Endothelial cell of umbilical vein (primary cell): ENCODE results near the gene STRN. TPM values are rescaled to one million over a fixed set of nuclear protein-coding genes. Genes with fewer than 3 reads are reported as not detected.

Source experiments
- BruUV-seq: library from RNA; stranded (reverse); fragments of 400-500 nt; replicated peaks from 2 replicates; lab custom pipeline; 2021; lab: Mats Ljungman, UMichigan
- CTCF ChIA-PET: fragments of 300-600, 350-600 bp; sonication (Branson Sonifier 250); formaldehyde crosslinking; loops from one replicate; lab custom pipeline; 2021; ENCODE audit warnings: antibody characterized with exemption, inconsistent platforms; lab: Charles Lee
- POLR2A ChIA-PET: fragments of 300-600, 350-600 bp; sonication (Branson Sonifier 250); formaldehyde crosslinking; loops from one replicate; lab custom pipeline; 2021; ENCODE audit warnings: antibody characterized with exemption, inconsistent platforms; lab: Charles Lee
- DNase-seq: peaks from one replicate; pipeline ENCODE4 v3.0.0-alpha.2; 2011; ENCODE audit warnings: low read depth, low spot score
- FAIRE-seq: peaks from 2 replicates; lab custom pipeline; 2011; peaks lifted over from hg19 to GRCh38; lab: Jason Lieb, UNC
- H2AFZ ChIP-seq: 2 replicates; pipeline ENCODE4 v1.6.0; 2012; ENCODE audit warnings: low read depth, low read length, control low read depth, inconsistent platforms
- H3K27ac ChIP-seq: 2 replicates; pipeline ENCODE4 v1.5.1; 2011; ENCODE audit warnings: low read depth, mild to moderate bottlenecking, control low read depth, low read length, moderate library complexity; ENCODE audit not compliant: insufficient read depth
- H3K27me3 ChIP-seq, 2 experiments: 2 replicates each; pipeline versions ENCODE4 v1.6.0 to v1.6.1; 2011; ENCODE audit warnings: low read length in 2 of 2, mixed read lengths in 1 of 2; ENCODE audit not compliant: control insufficient read depth in 2 of 2, insufficient read depth in 2 of 2
- H3K36me3 ChIP-seq, 2 experiments: 2 replicates in 1 of 2; 3 replicates in 1 of 2; pipeline ENCODE4 v1.5.1; 2011; ENCODE audit warnings: low read length in 2 of 2, mild to moderate bottlenecking in 1 of 2, moderate library complexity in 1 of 2; ENCODE audit not compliant: control insufficient read depth in 2 of 2, insufficient read depth in 2 of 2; ENCODE audit errors: extremely low read depth in 1 of 2
- H3K4me1 ChIP-seq: 3 replicates; pipeline ENCODE4 v1.5.1; 2011; ENCODE audit warnings: mild to moderate bottlenecking, low read length; ENCODE audit not compliant: control insufficient read depth, insufficient read depth; ENCODE audit errors: extremely low read depth
- H3K4me2 ChIP-seq: 2 replicates; pipeline ENCODE4 v1.6.1; 2011; ENCODE audit warnings: low read length, control low read depth, mixed read lengths; ENCODE audit not compliant: insufficient read depth
- H3K4me3 ChIP-seq, 3 experiments: fragments of 200-600 bp in 1 of 3; sonication (generic), shearing (Covaris generic) in 1 of 3; replicated peaks in 1 of 3; 2 replicates each; pipeline ENCODE4 v1.5.1; 2011 to 2016; ENCODE audit warnings: control low read depth in 3 of 3, low read length in 3 of 3, mild to moderate bottlenecking in 2 of 3, inconsistent platforms in 1 of 3, low read depth in 1 of 3, moderate library complexity in 1 of 3; ENCODE audit not compliant: insufficient read depth in 1 of 3
- H3K79me2 ChIP-seq: 2 replicates; pipeline ENCODE4 v1.6.0; 2012; ENCODE audit warnings: low read length, inconsistent platforms; ENCODE audit not compliant: control insufficient read depth, insufficient read depth
- H3K9ac ChIP-seq: replicated peaks from 2 replicates; pipeline ENCODE3; 2011; ENCODE audit warnings: low read length, control low read depth; ENCODE audit not compliant: insufficient read depth; ENCODE audit errors: extremely low read depth
- H3K9me1 ChIP-seq: replicated peaks from 3 replicates; pipeline ENCODE4 v1.6.0; 2011; ENCODE audit warnings: mild to moderate bottlenecking, low read length; ENCODE audit not compliant: control insufficient read depth, insufficient read depth; ENCODE audit errors: extremely low read depth
- H3K9me3 ChIP-seq: replicated peaks from 2 replicates; pipeline ENCODE4 v1.5.1; 2012; ENCODE audit warnings: low read length, inconsistent platforms; ENCODE audit not compliant: control insufficient read depth, insufficient read depth
- H4K20me1 ChIP-seq: replicated peaks from 2 replicates; pipeline ENCODE3; 2011; ENCODE audit warnings: mild to moderate bottlenecking, low read length; ENCODE audit not compliant: control insufficient read depth, insufficient read depth; ENCODE audit errors: extremely low read depth
- EZH2 ChIP-seq: IDR thresholded peaks from 2 replicates; pipeline ENCODE4 v1.6.1; 2012; ENCODE audit warnings: borderline replicate concordance, low read depth, mild to moderate bottlenecking, moderate library complexity, low read length, inconsistent platforms; ENCODE audit not compliant: severe bottlenecking
- FOS ChIP-seq: IDR thresholded peaks from 2 replicates; pipeline ENCODE4 v1.6.1; 2011; ENCODE audit warnings: mild to moderate bottlenecking, low read length, moderate library complexity, borderline replicate concordance; ENCODE audit not compliant: insufficient read depth
- GATA2 ChIP-seq: IDR thresholded peaks from 2 replicates; pipeline ENCODE4 v1.7.0; 2011; ENCODE audit warnings: low read depth, mild to moderate bottlenecking, moderate library complexity, mixed read lengths, low read length; ENCODE audit not compliant: insufficient read length, insufficient read depth
- JUN ChIP-seq: IDR thresholded peaks from 2 replicates; pipeline ENCODE4 v1.6.1; 2011; ENCODE audit warnings: borderline replicate concordance, low read depth; ENCODE audit not compliant: insufficient read length, insufficient read depth
- MYC ChIP-seq: IDR thresholded peaks from one replicate; pipeline ENCODE4 v1.6.1; 2011; ENCODE audit warnings: mild to moderate bottlenecking, low read depth, low read length
- POLR2A ChIP-seq: IDR thresholded peaks from 2 replicates; pipeline ENCODE4 v1.6.1; 2012; ENCODE audit warnings: low read depth, mild to moderate bottlenecking, control low read depth, low read length
- POLR2AphosphoS5 ChIP-seq: IDR thresholded peaks from 2 replicates; pipeline ENCODE4 v1.6.1; 2012; ENCODE audit warnings: low read depth, mild to moderate bottlenecking, control low read depth, low read length, moderate library complexity; ENCODE audit not compliant: insufficient read depth
- dilution Hi-C: fragments of 300-500 bp; cut with MboI; formaldehyde crosslinking; loops from one replicate; pipeline ENCODE4 v1.15.0; 2019; ENCODE audit warnings: low sequenced_read_pairs; ENCODE audit not compliant: extremely low pct_ligation_motif_present
- intact Hi-C: fragments of 100-400 bp; cut with micrococcal nuclease; formaldehyde crosslinking; loops from one replicate; pipeline ENCODE4 v1.10.0; 2022
- polyA plus RNA-seq, 4 experiments: library from polyadenylated mRNA; depleted of rRNA in 3 of 4; stranded (reverse) in 3 of 4; unstranded in 1 of 4; fragments of >200 nt; gene quantifications; 2 replicates each; pipeline versions ENCODE4 v1.2.1 to v1.2.3, GENCODE V29; 2011 to 2012; ENCODE audit warnings: missing spikeins in 1 of 4
- total RNA-seq: library from RNA; stranded (reverse); gene quantifications from 2 replicates; pipeline ENCODE4 v1.2.3, GENCODE V29; 2021
- TF ChIP-seq, protein P1 (sequence below): IDR thresholded peaks from 2 replicates; pipeline ENCODE4 v1.6.1; 2011; ENCODE audit not compliant: insufficient read depth, insufficient read length
- TF ChIP-seq, protein P2 (sequence below), 2 donors: IDR thresholded peaks; 1 replicate in 1 of 2; 2 replicates in 1 of 2; pipeline ENCODE4 v1.5.1; 2011; ENCODE audit warnings: low read length in 2 of 2, mild to moderate bottlenecking in 2 of 2, moderate library complexity in 2 of 2, control low read depth in 1 of 2, inconsistent platforms in 1 of 2, low read depth in 1 of 2; ENCODE audit not compliant: insufficient read depth in 1 of 2; ENCODE audit errors: extremely low read depth in 1 of 2

STRN gene
- total and polyA plus RNA-seq, 2 donors (not counting 3 experiments of a cell fraction or from before 2014, with no cell fraction given): 6.7 to 33.4 TPM

DNA sequence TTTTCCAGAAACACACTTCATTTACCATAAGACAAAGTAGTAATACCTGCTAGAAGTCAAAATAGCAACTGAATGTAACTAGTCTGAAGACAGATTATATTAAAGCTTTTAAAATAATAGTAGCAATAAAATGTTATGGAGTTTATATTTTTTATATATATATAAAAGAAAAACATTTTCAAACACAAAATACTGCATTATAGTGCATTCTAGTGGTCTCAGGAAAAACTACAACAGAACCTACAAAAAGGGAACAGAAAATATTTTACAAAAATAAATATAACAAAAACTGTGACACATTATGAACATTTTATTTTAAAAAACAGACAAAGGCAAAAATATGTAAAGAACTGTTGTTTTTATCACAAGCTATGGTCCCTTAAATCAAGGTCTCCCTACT lies 48.0 kb downstream of the STRN start:
- peak; percentile 10 for DNase-seq
- ChIA-PET CTCF (interaction anchor here (0.8 to 1.4 kb wide), 5 partner anchors 28 to 133 kb away, joined by 3 to 4 read pairs (median 3); no protein-coding TSS in a partner anchor), POLR2A (no interaction called here)
- TF ChIP-seq MYC: no peak
- TF ChIP-seq, protein P1, sequence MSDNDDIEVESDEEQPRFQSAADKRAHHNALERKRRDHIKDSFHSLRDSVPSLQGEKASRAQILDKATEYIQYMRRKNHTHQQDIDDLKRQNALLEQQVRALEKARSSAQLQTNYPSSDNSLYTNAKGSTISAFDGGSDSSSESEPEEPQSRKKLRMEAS: no peak
- TF ChIP-seq, protein P2, sequence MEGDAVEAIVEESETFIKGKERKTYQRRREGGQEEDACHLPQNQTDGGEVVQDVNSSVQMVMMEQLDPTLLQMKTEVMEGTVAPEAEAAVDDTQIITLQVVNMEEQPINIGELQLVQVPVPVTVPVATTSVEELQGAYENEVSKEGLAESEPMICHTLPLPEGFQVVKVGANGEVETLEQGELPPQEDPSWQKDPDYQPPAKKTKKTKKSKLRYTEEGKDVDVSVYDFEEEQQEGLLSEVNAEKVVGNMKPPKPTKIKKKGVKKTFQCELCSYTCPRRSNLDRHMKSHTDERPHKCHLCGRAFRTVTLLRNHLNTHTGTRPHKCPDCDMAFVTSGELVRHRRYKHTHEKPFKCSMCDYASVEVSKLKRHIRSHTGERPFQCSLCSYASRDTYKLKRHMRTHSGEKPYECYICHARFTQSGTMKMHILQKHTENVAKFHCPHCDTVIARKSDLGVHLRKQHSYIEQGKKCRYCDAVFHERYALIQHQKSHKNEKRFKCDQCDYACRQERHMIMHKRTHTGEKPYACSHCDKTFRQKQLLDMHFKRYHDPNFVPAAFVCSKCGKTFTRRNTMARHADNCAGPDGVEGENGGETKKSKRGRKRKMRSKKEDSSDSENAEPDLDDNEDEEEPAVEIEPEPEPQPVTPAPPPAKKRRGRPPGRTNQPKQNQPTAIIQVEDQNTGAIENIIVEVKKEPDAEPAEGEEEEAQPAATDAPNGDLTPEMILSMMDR (IDR thresholded peaks at IDR 0.05; ENCODE audit: extremely low read depth in 1 of 2, insufficient read depth in 1 of 2, low read depth in 1 of 2, low read length in 2 of 2): peak in 1 of 2 donors; percentile 10
- Histone ChIP-seq H4K20me1 (no peaks in the 10 kb centered on the region), H3K79me2 (peaks cover 5% of the 10 kb centered on the region), H2AFZ (no peak overlapping the region), H3K9me1 (no peaks in the 10 kb centered on the region), H3K27me3 (no peaks in the 10 kb centered on the region), H3K4me2 (no peak overlapping the region), H3K36me3 (no peaks in the 10 kb centered on the region), H3K27ac (no peak overlapping the region), H3K9ac (no peak overlapping the region), H3K4me3 (no peak overlapping the region), H3K4me1 (no peaks in the 10 kb centered on the region), H3K9me3 (no peaks in the 10 kb centered on the region)
- BruUV-seq: no TSS peak
- dilution Hi-C loops (no loop called here), intact Hi-C loops (loop anchor here (1.0 kb wide), 1 partner anchor 138 kb away; no protein-coding TSS in a partner anchor)
- FAIRE-seq: no peak

DNA sequence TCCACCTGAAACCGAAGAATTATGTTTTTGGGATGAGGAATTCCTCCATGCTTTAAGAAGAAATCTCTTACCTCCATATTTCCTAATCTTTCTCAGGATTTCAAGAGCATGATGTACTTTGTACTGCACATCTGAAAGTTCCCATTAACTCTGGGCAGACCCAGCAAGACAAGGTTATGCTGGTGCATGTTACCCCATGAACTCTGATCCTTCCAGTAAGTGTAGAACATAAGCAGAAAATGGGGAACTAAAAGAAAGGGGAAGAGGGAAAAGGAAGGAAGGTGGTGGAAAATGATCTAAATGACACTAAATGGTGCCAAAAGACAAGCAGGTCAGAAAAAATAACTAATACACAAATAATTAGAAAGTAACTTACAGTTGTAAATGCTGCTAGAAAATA lies 50.7 kb downstream of the STRN start:
- H3K27ac ChIP-seq: no peak overlapping the region
- no peak for DNase-seq
- no peaks in the 10 kb centered on the region for H3K27me3 ChIP-seq
- H3K9me1 ChIP-seq: no peaks in the 10 kb centered on the region
- FAIRE-seq: no peak
- H4K20me1 ChIP-seq: no peaks in the 10 kb centered on the region
- peaks cover 3% of the 10 kb centered on the region for H3K4me1 ChIP-seq
- no peaks in the 10 kb centered on the region for H3K9me3 ChIP-seq
- intact Hi-C loops: no loop called here
- ChIA-PET CTCF (interaction anchor here (0.7 to 1.7 kb wide), 3 partner anchors 11 to 133 kb away, joined by 3 to 5 read pairs (median 5); no protein-coding TSS in a partner anchor), POLR2A (no interaction called here)
- no peak overlapping the region for H2AFZ ChIP-seq
- dilution Hi-C loops: no loop called here
- no peak overlapping the region for H3K9ac ChIP-seq
- no peak overlapping the region for H3K4me2 ChIP-seq
- H3K4me3 ChIP-seq: no peak overlapping the region
- no peaks in the 10 kb centered on the region for H3K36me3 ChIP-seq
- TF ChIP-seq, protein P2 (IDR thresholded peaks at IDR 0.05; ENCODE audit: extremely low read depth in 1 of 2, insufficient read depth in 1 of 2, low read depth in 1 of 2, low read length in 2 of 2): no peak
- TF ChIP-seq POLR2AphosphoS5: no peak
- no peak for TF ChIP-seq POLR2A
- TF ChIP-seq GATA2: no peak
- no peak for TF ChIP-seq JUN
- no peak for TF ChIP-seq EZH2
- no peak for TF ChIP-seq FOS
- TF ChIP-seq MYC: no peak
- TF ChIP-seq, protein P1: no peak
- no TSS peak for BruUV-seq
- H3K79me2 ChIP-seq: peaks cover 5% of the 10 kb centered on the region
